ENCODE results near the gene SMAD3. TPM values are rescaled to one million over a fixed set of nuclear protein-coding genes. Genes with fewer than 3 reads are reported as not detected.

The SMAD3 gene
- total and polyA plus RNA-seq, 2 of the 4 experiments (the other 2 are of a cell fraction) = 71.0 to 177 TPM

GRCh38 chr15:67026610-67026967 lies 38.8 kb upstream of the SMAD3 start:
- Histone ChIP-seq H4K8ac (ENCODE audit: low read depth in 2 of 2, low read length in 2 of 2) (peak overlapping the region in 1 of 2 experiments; percentile 67; a peak in 2 of 4 replicates), H3K4me1 (ENCODE audit: control insufficient read depth, insufficient read depth, low read length) (peaks cover 33% of the 10 kb centered on the region), H2BK120ac (ENCODE audit: low read depth, low read length) (peak overlapping the region; percentile 98), H3K9me1 (ENCODE audit: insufficient read depth, low read length) (peaks cover 24% of the 10 kb centered on the region), H3K36me3 (ENCODE audit: control insufficient read depth, insufficient read depth, low read length) (no peaks in the 10 kb centered on the region), H2AK9ac (replicated peaks; ENCODE audit: low read depth, low read length, poor library complexity) (peak overlapping the region; percentile 23), H3K4ac (ENCODE audit: low read depth, low read length) (peak overlapping the region; percentile 96), H4K20me1 (ENCODE audit: insufficient read depth, low read length) (no peaks in the 10 kb centered on the region; the same call in 1 of the 2 replicates), H3K27ac (ENCODE audit: insufficient read depth, low read length) (peak overlapping the region; percentile 47), H3K14ac (replicated peaks; ENCODE audit: low read depth, low read length) (peak overlapping the region; percentile 51; the same call in 1 of the 2 replicates), H3K4me3 (ENCODE audit: insufficient read depth, low read depth, low read length) (no peak overlapping the region), H3K4me2 (ENCODE audit: low read depth, low read length) (no peak overlapping the region), H2AK5ac (ENCODE audit: low read depth, low read length) (peak overlapping the region; percentile 85), H3K18ac (ENCODE audit: low read depth, low read length) (peak overlapping the region; percentile 5; the same call in 1 of the 2 replicates), H3K9ac (ENCODE audit: low read depth, low read length) (no peak overlapping the region), H3K23ac (ENCODE audit: low read depth, low read length) (no peak overlapping the region), H3K56ac (ENCODE audit: extremely low read depth, insufficient read depth, low read length) (no peak overlapping the region), H4K91ac (ENCODE audit: insufficient read depth, low read depth, low read length) (peak overlapping the region; percentile 41; the same call in 1 of the 2 replicates), H3K27me3 (ENCODE audit: control insufficient read depth, insufficient read depth, low read length) (no peaks in the 10 kb centered on the region), H2AFZ (replicated peaks; ENCODE audit: low read length, poor library complexity) (peak overlapping the region; percentile 38), H4K5ac (ENCODE audit: low read depth, low read length) (no peak overlapping the region), H2BK15ac (ENCODE audit: low read depth, low read length) (peak overlapping the region; percentile 88; the same call in 1 of the 3 replicates), H3K79me1 (ENCODE audit: low read depth in 1 of 2, low read length in 2 of 2) (peaks cover 0 to 22% of the 10 kb centered on the region in 2 experiments; a peak in 2 of 4 replicates), H2BK5ac (ENCODE audit: low read depth, low read length, poor library complexity, severe bottlenecking) (peak overlapping the region; percentile 19), H3K9me3 (ENCODE audit: control insufficient read depth, insufficient read depth, low read length) (no peaks in the 10 kb centered on the region), H2BK20ac (ENCODE audit: low read depth, low read length) (peak overlapping the region; percentile 75; the same call in 1 of the 2 replicates)
- TF ChIP-seq CTCF (conservative IDR thresholded peaks at IDR 0.05; ENCODE audit: low read depth, low read length) (no peak), USF2 (IDR thresholded peaks at IDR 0.05; ENCODE audit: low read depth, low read length) (no peak), CHD1 (IDR thresholded peaks at IDR 0.05; ENCODE audit: low read depth, low read length) (no peak), ELK1 (IDR thresholded peaks at IDR 0.05; ENCODE audit: borderline replicate concordance, low read depth, low read length) (no peak), RFX5 (IDR thresholded peaks at IDR 0.05; ENCODE audit: low read depth, low read length) (no peak), NFE2L2 (IDR thresholded peaks at IDR 0.05; ENCODE audit: low read depth, low read length) (no peak), POLR2A (IDR thresholded peaks at IDR 0.05; ENCODE audit: low read depth, low read length) (no peak), MAZ (IDR thresholded peaks at IDR 0.05; ENCODE audit: borderline replicate concordance, low read depth, low read length) (no peak), MXI1 (IDR thresholded peaks at IDR 0.05; ENCODE audit: borderline replicate concordance, low read depth, low read length) (no peak), RAD21 (IDR thresholded peaks at IDR 0.05; ENCODE audit: low read length) (no peak), MAFK (IDR thresholded peaks at IDR 0.05; ENCODE audit: low read depth, low read length) (no peak), FOS (IDR thresholded peaks at IDR 0.05; ENCODE audit: low read depth, low read length) (no peak), CEBPB (IDR thresholded peaks at IDR 0.05; ENCODE audit: low read depth, low read length) (no peak), BHLHE40 (IDR thresholded peaks at IDR 0.05; ENCODE audit: low read depth, low read length) (no peak), SMC3 (IDR thresholded peaks at IDR 0.05; ENCODE audit: low read depth, low read length) (no peak), RCOR1 (IDR thresholded peaks at IDR 0.05; ENCODE audit: insufficient replicate concordance, low read length) (no peak)
- no TSS peak for BruUV-seq (replicated peaks)
- ATAC-seq (ENCODE audit: low read depth) = no peak
- CTCF ChIA-PET = interaction anchor here (0.6 to 1.1 kb wide), 2 partner anchors 16 to 1357 kb away, joined by 3 read pairs; no protein-coding TSS in a partner anchor
- WGBS, 2 experiments (ENCODE audit: extremely low coverage in 2 of 2, insufficient read length in 1 of 2) = no CpG with 5 or more reads among the region's 4 CpGs
- POLR2A ChIA-PET (ENCODE audit: unreplicated experiment) = no interaction called here
- intact Hi-C loops (cut with micrococcal nuclease) = no loop called here
- in situ Hi-C loops (cut with MboI; ENCODE audit: low sequenced_read_pairs) = no loop called here
- dilution Hi-C loops (cut with HindIII; ENCODE audit: low sequenced_read_pairs, unreplicated experiment) = no loop called here
- no peak for DNase-seq
